Breast epithelium (tissue), 3 donors: ENCODE results near the gene PFN2.

ENCODE experiments used
- CTCF ChIP-seq, 3 donors: fragments of 450-650 bp; IDR thresholded peaks; one replicate each; pipeline ENCODE4 v1.5.1; 2016 to 2017; ENCODE audit warnings: antibody characterized with exemption in 3 of 3, mild to moderate bottlenecking in 3 of 3, moderate library complexity in 3 of 3
- POLR2A ChIP-seq: fragments of 450-650 bp; IDR thresholded peaks from one replicate; pipeline ENCODE4 v1.6.1; 2016; ENCODE audit warnings: antibody characterized with exemption, mild to moderate bottlenecking, moderate library complexity

GRCh38 chr3:149967086-149967685 lies 3.5 kb downstream of the PFN2 start:
- TF ChIP-seq CTCF (IDR thresholded peaks at IDR 0.05), result peak in 2 of 3 donors; percentile 60 to 68
- no peak for TF ChIP-seq POLR2A
